H1 (cell line): ENCODE results near the gene CAVIN2. TPM values are rescaled to one million over a fixed set of nuclear protein-coding genes. Genes with fewer than 3 reads are reported as not detected.

ENCODE experiments used
- CTCF ChIA-PET: fragments of 300-600 bp; sonication (Branson Sonifier 250); formaldehyde crosslinking; loops from one replicate; lab custom pipeline; 2021; ENCODE audit not compliant: partially characterized antibody; lab: Charles Lee
- POLR2A ChIA-PET: fragments of 300-600 bp; sonication (Branson Sonifier 250); formaldehyde crosslinking; loops from one replicate; lab custom pipeline; 2021; ENCODE audit warnings: inconsistent platforms; ENCODE audit not compliant: partially characterized antibody; lab: Charles Lee
- DNase-seq, 2 experiments: peaks; one replicate each; pipeline versions ENCODE4 v3.0.0 to v3.0.0-alpha.2; 2010 to 2022; ENCODE audit warnings: low spot score in 2 of 2, low read depth in 1 of 2, mixed read lengths in 1 of 2
- FAIRE-seq: peaks from 2 replicates; lab custom pipeline; 2011; peaks lifted over from hg19 to GRCh38; lab: Jason Lieb, UNC
- H2AFZ ChIP-seq: 2 replicates; pipeline ENCODE4 v1.8.1; 2012; ENCODE audit warnings: low read length, inconsistent platforms
- H2AK5ac ChIP-seq: 2 replicates; pipeline ENCODE4 v1.6.1; 2013; ENCODE audit warnings: low read depth, low read length
- H2BK120ac ChIP-seq: replicated peaks from 2 replicates; pipeline ENCODE3; 2013; ENCODE audit warnings: low read depth, low read length, inconsistent platforms
- H2BK12ac ChIP-seq: 2 replicates; pipeline ENCODE4 v1.6.1; 2013; ENCODE audit warnings: low read depth, low read length
- H2BK15ac ChIP-seq: 2 replicates; pipeline ENCODE4 v1.6.1; 2013; ENCODE audit warnings: low read length
- H2BK20ac ChIP-seq: 2 replicates; pipeline ENCODE4 v1.6.1; 2013; ENCODE audit warnings: low read length
- H2BK5ac ChIP-seq: 2 replicates; pipeline ENCODE4 v1.6.1; 2013; ENCODE audit warnings: low read depth, low read length
- H3K14ac ChIP-seq: 2 replicates; pipeline ENCODE4 v1.6.1; 2013; ENCODE audit warnings: inconsistent platforms; ENCODE audit not compliant: insufficient read length
- H3K18ac ChIP-seq: 2 replicates; pipeline ENCODE4 v1.6.1; 2013; ENCODE audit warnings: low read length; ENCODE audit errors: extremely low read depth
- H3K23ac ChIP-seq: 2 replicates; pipeline ENCODE4 v1.6.1; 2013; ENCODE audit warnings: inconsistent platforms; ENCODE audit not compliant: insufficient read length
- H3K23me2 ChIP-seq: 2 replicates; pipeline ENCODE4 v1.6.1; 2013; ENCODE audit warnings: low read depth, low read length
- H3K27ac ChIP-seq: 2 replicates; pipeline ENCODE4 v1.6.1; 2011; ENCODE audit warnings: low read depth, low read length, inconsistent platforms
- H3K27me3 ChIP-seq, 4 experiments: replicated peaks in 1 of 4; 1 replicate in 1 of 4; 2 replicates in 3 of 4; pipeline versions ENCODE4 v1.6.1 to v1.8.1; 2011 to 2013; ENCODE audit warnings: low read length in 3 of 4, mild to moderate bottlenecking in 3 of 4, inconsistent platforms in 2 of 4, mixed read lengths in 2 of 4, moderate library complexity in 1 of 4; ENCODE audit not compliant: control insufficient read depth in 3 of 4, insufficient read depth in 3 of 4; ENCODE audit errors: extremely low read depth in 1 of 4
- H3K36me3 ChIP-seq, 4 experiments: 2 replicates each; pipeline versions ENCODE4 v1.6.1 to v1.8.1; 2011 to 2013; ENCODE audit warnings: mild to moderate bottlenecking in 4 of 4, low read length in 3 of 4, moderate library complexity in 2 of 4, control low read depth in 1 of 4, inconsistent platforms in 1 of 4; ENCODE audit not compliant: insufficient read depth in 4 of 4, control insufficient read depth in 2 of 4
- H3K4ac ChIP-seq: replicated peaks from 2 replicates; pipeline ENCODE3; 2013; ENCODE audit warnings: low read length, low read depth, mixed read lengths, inconsistent platforms; ENCODE audit not compliant: insufficient read length
- H3K4me1 ChIP-seq, 4 experiments: replicated peaks in 1 of 4; 1 replicate in 1 of 4; 2 replicates in 3 of 4; pipeline versions ENCODE4 v1.6.1 to v1.8.1; 2011 to 2013; ENCODE audit warnings: low read length in 3 of 4, inconsistent platforms in 2 of 4, mixed read lengths in 1 of 4; ENCODE audit not compliant: insufficient read depth in 4 of 4, control insufficient read depth in 3 of 4
- H3K4me2 ChIP-seq, 2 experiments: 2 replicates each; pipeline versions ENCODE4 v1.6.1 to v1.8.1; 2011 to 2013; ENCODE audit warnings: low read depth in 2 of 2, low read length in 2 of 2, control low read depth in 1 of 2, inconsistent platforms in 1 of 2, mild to moderate bottlenecking in 1 of 2; ENCODE audit not compliant: insufficient read depth in 1 of 2
- H3K4me3 ChIP-seq, 4 experiments: fragments of 200-600, 300-600 bp in 1 of 4; sonication (generic), shearing (Covaris generic), sonication (Bioruptor Twin) in 1 of 4; 2 replicates each; pipeline versions ENCODE4 v1.5.1 to v1.8.1; 2011 to 2016; ENCODE audit warnings: low read length in 4 of 4, low read depth in 3 of 4, control low read depth in 2 of 4, inconsistent platforms in 2 of 4, mild to moderate bottlenecking in 2 of 4, mixed read lengths in 1 of 4, moderate library complexity in 1 of 4; ENCODE audit not compliant: insufficient read depth in 2 of 4; ENCODE audit errors: extremely low read depth in 1 of 4
- H3K56ac ChIP-seq: replicated peaks from 2 replicates; pipeline ENCODE3; 2013; ENCODE audit warnings: low read depth, mild to moderate bottlenecking, mixed read lengths, low read length, inconsistent platforms; ENCODE audit not compliant: insufficient read length
- H3K79me1 ChIP-seq: 2 replicates; pipeline ENCODE4 v1.6.1; 2013; ENCODE audit warnings: low read depth, low read length, control low read depth
- H3K79me2 ChIP-seq, 2 experiments: 2 replicates each; pipeline versions ENCODE4 v1.6.1 to v1.8.1; 2012 to 2013; ENCODE audit warnings: low read length in 2 of 2, mild to moderate bottlenecking in 2 of 2, inconsistent platforms in 1 of 2; ENCODE audit not compliant: insufficient read depth in 2 of 2, control insufficient read depth in 1 of 2
- H3K9ac ChIP-seq, 4 experiments: replicated peaks in 1 of 4; 1 replicate in 1 of 4; 2 replicates in 3 of 4; pipeline versions ENCODE4 v1.6.1 to v1.8.1; 2011 to 2013; ENCODE audit warnings: low read depth in 3 of 4, low read length in 3 of 4, control low read depth in 2 of 4, mild to moderate bottlenecking in 2 of 4, moderate library complexity in 2 of 4, inconsistent platforms in 1 of 4; ENCODE audit errors: extremely low read depth in 1 of 4
- H3K9me3 ChIP-seq, 2 experiments: 2 replicates each; pipeline versions ENCODE4 v1.6.1 to v1.8.1; 2012 to 2013; ENCODE audit warnings: mild to moderate bottlenecking in 2 of 2, moderate library complexity in 2 of 2, control low read depth in 1 of 2, inconsistent platforms in 1 of 2, low read depth in 1 of 2, low read length in 1 of 2, mixed read lengths in 1 of 2; ENCODE audit not compliant: insufficient read depth in 2 of 2
- H4K20me1 ChIP-seq, 2 experiments: replicated peaks in 1 of 2; 2 replicates each; pipeline versions ENCODE3 to v1.8.1; 2011 to 2013; ENCODE audit warnings: inconsistent platforms in 2 of 2, low read length in 2 of 2, mild to moderate bottlenecking in 1 of 2; ENCODE audit not compliant: insufficient read depth in 2 of 2, control insufficient read depth in 1 of 2
- H4K5ac ChIP-seq: 2 replicates; pipeline ENCODE4 v1.6.1; 2013; ENCODE audit warnings: low read length, low read depth, mixed read lengths, inconsistent platforms; ENCODE audit not compliant: insufficient read length
- H4K8ac ChIP-seq: 2 replicates; pipeline ENCODE4 v1.8.0; 2013; ENCODE audit warnings: mild to moderate bottlenecking, moderate library complexity, low read length, inconsistent platforms; ENCODE audit not compliant: insufficient read depth; ENCODE audit errors: extremely low read depth
- H4K91ac ChIP-seq: replicated peaks from 2 replicates; pipeline ENCODE3; 2013; ENCODE audit warnings: low read length, mixed read lengths, inconsistent platforms; ENCODE audit not compliant: insufficient read length
- BRCA1 ChIP-seq: IDR thresholded peaks from 2 replicates; pipeline ENCODE4 v1.6.1; 2012; ENCODE audit warnings: low read depth, low read length, improper control_type of control experiment
- CBX8 ChIP-seq: fragments of 300-800, 300-1000 bp; sonication (generic); IDR thresholded peaks from 2 replicates; pipeline ENCODE4 v1.7.1; 2016; ENCODE audit warnings: low read depth, low read length, borderline replicate concordance
- CHD2 ChIP-seq: IDR thresholded peaks from 2 replicates; pipeline ENCODE4 v1.6.1; 2012; ENCODE audit warnings: low read length, improper control_type of control experiment
- GTF2F1 ChIP-seq: IDR thresholded peaks from 2 replicates; pipeline ENCODE4 v1.6.1; 2012; ENCODE audit warnings: low read depth, low read length, improper control_type of control experiment, borderline replicate concordance
- HDAC2 ChIP-seq, 2 experiments: fragments of 300-600 bp in 1 of 2; sonication (generic) in 1 of 2; IDR thresholded peaks; 2 replicates each; pipeline ENCODE4 v1.6.1; 2011 to 2012; ENCODE audit warnings: low read depth in 2 of 2, low read length in 2 of 2, mild to moderate bottlenecking in 2 of 2, moderate library complexity in 2 of 2, borderline replicate concordance in 1 of 2, inconsistent platforms in 1 of 2
- HDAC6 ChIP-seq: IDR thresholded peaks from one replicate; pipeline ENCODE4 v1.7.1; 2012; ENCODE audit warnings: low read depth, mild to moderate bottlenecking, inconsistent platforms, low read length, moderate library complexity
- MAFK ChIP-seq: IDR thresholded peaks from 2 replicates; pipeline ENCODE4 v1.6.1; 2012; ENCODE audit warnings: low read depth, mild to moderate bottlenecking, improper control_type of control experiment, low read length
- NANOG ChIP-seq: IDR thresholded peaks from 2 replicates; pipeline ENCODE4 v1.6.1; 2011; ENCODE audit warnings: low read length, low read depth, mild to moderate bottlenecking, inconsistent platforms; ENCODE audit not compliant: insufficient read depth, poor library complexity, severe bottlenecking
- RBBP5 ChIP-seq: IDR thresholded peaks from 2 replicates; pipeline ENCODE4 v1.7.1; 2012; ENCODE audit warnings: low read depth, mild to moderate bottlenecking, inconsistent platforms, low read length, moderate library complexity, borderline replicate concordance
- TAF1 ChIP-seq: IDR thresholded peaks from 2 replicates; pipeline ENCODE4 v1.6.1; 2011; ENCODE audit warnings: mild to moderate bottlenecking, low read depth, low read length
- WGBS, 2 experiments: shearing (Covaris generic) in 1 of 2; methylation state at CpG; one replicate each; pipeline versions ENCODE4 v1.1.6 to v1.1.7; 2013 to 2015; ENCODE audit warnings: low lambda C conversion rate in 2 of 2, mixed read lengths in 2 of 2, inconsistent platforms in 1 of 2, low coverage in 1 of 2, missing lambda C conversion rate in 1 of 2; ENCODE audit not compliant: insufficient replicate concordance in 2 of 2, insufficient coverage in 1 of 2, insufficient read length in 1 of 2; ENCODE audit errors: extremely low coverage in 1 of 2, missing lambda C conversion rate in 1 of 2; 5-methylcytosine and 5-hydroxymethylcytosine counted together
- polyA plus RNA-seq, 7 experiments: library from polyadenylated mRNA; depleted of rRNA in 3 of 7; stranded (reverse) in 5 of 7; unstranded in 2 of 7; fragments of >200 nt in 5 of 7; fragments of 200-250 nt in 2 of 7; gene quantifications; 1 replicate in 5 of 7; 2 replicates in 1 of 7; 4 replicates in 1 of 7; pipeline versions ENCODE4 v1.2.1 to v1.2.3, GENCODE V29; 2011 to 2013; ENCODE audit warnings: missing spikeins in 2 of 7, mixed read lengths in 2 of 7
- total RNA-seq: library from RNA; stranded (reverse); fragmentation: NEBNext Ultra II Directional; extraction: Animal tissue kit (Norgen Biotek cat#: 25700); gene quantifications from 2 replicates; pipeline ENCODE4 v1.2.1, GENCODE V29; 2021
- TF ChIP-seq, protein P1 (sequence below): IDR thresholded peaks from 2 replicates; pipeline ENCODE4 v1.6.1; 2011; ENCODE audit warnings: low read length, improper control_type of control experiment

Gene CAVIN2
- total and polyA plus RNA-seq, 2 of the 8 experiments (the other 6 are each of a cell fraction or from before 2014, with no cell fraction given), result 0.03 TPM; not detected in 1

- no peak for FAIRE-seq
These were observed 31.8 kb upstream of the CAVIN2 start for GRCh38 chr2:191878548-191879279.

More at GRCh38 chr2:191878548-191879279, 31.8 kb upstream of the CAVIN2 start:
- WGBS, 2 experiments, result 88% methylated on average over 2 of the region's 2 CpGs; no CpG with 5 or more reads in 1 of the 2 experiments
- Histone ChIP-seq H3K4me1 (no peaks in the 10 kb centered on the region), H4K20me1 (no peaks in the 10 kb centered on the region), H3K27me3 (no peaks in the 10 kb centered on the region), H3K79me2 (no peaks in the 10 kb centered on the region), H3K23ac (no peak overlapping the region), H2BK5ac (no peak overlapping the region), H3K4me2 (no peak overlapping the region), H4K91ac (no peak overlapping the region), H3K4ac (no peak overlapping the region), H4K5ac (no peak overlapping the region), H3K56ac (no peak overlapping the region), H4K8ac (no peak overlapping the region), H3K4me3 (no peak overlapping the region), H3K27ac (no peak overlapping the region), H3K9ac (no peak overlapping the region), H3K14ac (no peak overlapping the region), H2BK20ac (no peak overlapping the region), H3K9me3 (peaks cover 0 to 3% of the 10 kb centered on the region in 2 experiments; a peak in 1 of 4 replicates), H2BK12ac (no peak overlapping the region), H2AK5ac (no peak overlapping the region), H2BK15ac (no peak overlapping the region), H2AFZ (no peak overlapping the region), H2BK120ac (no peak overlapping the region), H3K18ac (no peak overlapping the region), H3K79me1 (no peaks in the 10 kb centered on the region), H3K23me2 (no peaks in the 10 kb centered on the region), H3K36me3 (no peaks in the 10 kb centered on the region)
- ChIA-PET CTCF (interaction anchor here (1.4 to 1.5 kb wide), 2 partner anchors 9 to 284 kb away, joined by 5 to 7 read pairs; no protein-coding TSS in a partner anchor), POLR2A (no interaction called here)
- DNase-seq, result no peak
- TF ChIP-seq TAF1, result no peak
- TF ChIP-seq NANOG, result no peak
- TF ChIP-seq, protein P1, sequence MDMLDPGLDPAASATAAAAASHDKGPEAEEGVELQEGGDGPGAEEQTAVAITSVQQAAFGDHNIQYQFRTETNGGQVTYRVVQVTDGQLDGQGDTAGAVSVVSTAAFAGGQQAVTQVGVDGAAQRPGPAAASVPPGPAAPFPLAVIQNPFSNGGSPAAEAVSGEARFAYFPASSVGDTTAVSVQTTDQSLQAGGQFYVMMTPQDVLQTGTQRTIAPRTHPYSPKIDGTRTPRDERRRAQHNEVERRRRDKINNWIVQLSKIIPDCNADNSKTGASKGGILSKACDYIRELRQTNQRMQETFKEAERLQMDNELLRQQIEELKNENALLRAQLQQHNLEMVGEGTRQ, result no peak
- no peak for TF ChIP-seq BRCA1
- no peak for TF ChIP-seq GTF2F1
- no peak for TF ChIP-seq MAFK
- TF ChIP-seq CBX8, result no peak
- TF ChIP-seq RBBP5, result no peak
- TF ChIP-seq HDAC2 (IDR thresholded peaks at IDR 0.05; ENCODE audit: borderline replicate concordance in 1 of 2, low read depth in 2 of 2, low read length in 2 of 2), result no peak
- no peak for TF ChIP-seq CHD2
- TF ChIP-seq HDAC6, result no peak
